IPS DF 4.7 (cell line): ENCODE results near the gene CASP1.
"Not testable (repeated sequence)": the region's sequence is repeated elsewhere in the genome, so short reads cannot be mapped to it uniquely, and the experiment has no call there.

Experiments used
- DNase-seq: peaks from one replicate; pipeline ENCODE4 v3.0.0-alpha.2; 2013; ENCODE audit warnings: low spot score; ENCODE audit errors: extremely low read depth

Gene CASP1

GRCh38 chr11:105046898-105047579 lies 12.1 kb upstream of the CASP1 start:
- no peak for DNase-seq

DNA sequence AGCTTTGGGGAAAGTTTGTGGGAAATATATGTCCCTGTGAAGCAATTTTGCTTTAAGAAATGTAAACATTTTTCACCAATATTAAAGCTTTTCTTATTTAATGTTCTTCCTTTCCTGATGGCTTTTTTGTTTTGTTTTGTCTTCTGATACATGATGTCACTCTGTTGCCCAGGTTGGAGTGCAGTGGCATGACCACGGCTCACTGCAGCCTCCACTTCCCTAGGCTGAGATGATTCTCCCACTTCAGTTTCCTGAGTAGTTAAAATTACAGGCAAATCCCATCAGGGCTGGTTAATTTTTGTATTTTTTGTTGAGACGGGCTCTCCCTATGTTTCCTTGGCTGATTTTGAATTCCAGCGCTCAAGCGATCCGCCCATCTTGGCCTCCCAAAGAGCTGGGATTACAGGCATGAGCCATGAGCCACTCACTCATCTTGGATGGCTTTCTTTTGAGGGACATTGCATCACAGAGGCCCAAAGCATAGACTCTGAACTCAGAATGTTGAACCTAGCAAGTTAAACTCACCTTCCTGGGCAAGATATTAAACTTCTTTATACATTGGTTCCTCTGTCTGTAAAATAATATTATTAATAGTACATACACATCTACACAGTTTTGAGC lies 10.8 kb upstream of the CASP1 start:
- no peak for DNase-seq

DNA sequence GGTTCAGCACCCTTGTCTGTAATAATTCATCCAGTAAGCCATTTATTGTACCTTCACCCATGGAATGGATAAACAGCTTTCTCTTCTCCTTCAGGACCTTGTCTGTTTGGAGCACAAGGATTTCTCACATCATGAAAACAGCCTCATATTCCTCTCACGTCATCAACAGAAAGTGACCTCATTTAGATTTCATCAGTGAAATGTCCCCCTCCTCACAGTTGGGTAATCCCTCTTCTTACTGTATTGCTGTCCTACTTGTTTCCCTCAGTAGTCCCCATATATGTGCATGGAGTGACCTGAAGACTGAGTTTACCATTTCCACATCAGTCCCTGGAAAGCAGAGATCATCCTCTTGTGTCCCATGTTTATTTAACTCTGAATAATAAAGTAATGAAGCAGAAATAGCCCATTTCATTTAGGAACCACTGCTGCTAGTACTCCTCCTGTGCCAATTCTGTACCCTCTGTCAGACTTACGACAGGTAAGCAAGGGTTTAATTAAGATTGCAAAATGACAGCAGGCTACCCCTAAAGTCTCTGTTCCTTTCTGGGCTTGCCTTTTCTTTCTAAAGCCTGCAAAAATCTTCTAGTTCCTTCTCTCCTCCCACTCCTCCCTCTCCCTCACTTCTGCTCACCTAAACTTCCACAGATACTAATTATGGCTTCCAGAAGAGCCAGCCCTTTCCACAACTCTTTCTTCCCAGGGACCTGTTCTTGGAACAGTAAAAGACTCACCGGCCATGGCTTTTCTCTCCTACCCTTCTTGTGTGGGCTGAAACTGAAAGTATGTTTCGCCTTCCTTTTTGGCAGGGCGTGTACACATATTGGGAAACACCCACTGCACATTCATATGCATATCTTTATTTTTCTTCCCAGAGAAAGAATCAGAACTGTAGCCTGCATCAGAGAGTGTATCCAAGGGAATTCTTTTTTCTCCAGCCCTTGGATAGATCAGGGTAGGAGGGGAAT lies 9.9 kb upstream of the CASP1 start, which contains the start of gene CARD16:
Gene CARD16 (minus strand): TSS at position 779 of the 968 bp plus-strand sequence. CDS start 38 bp downstream, at position 741.
- not testable (repeated sequence) for DNase-seq

- no peak for DNase-seq
Observed at GRCh38 chr11:105042178-105042577, 7.2 kb upstream of the CASP1 start.

GRCh38 chr11:105040703-105041102 lies 5.8 kb upstream of the CASP1 start:
- DNase-seq = no peak

- not testable (repeated sequence) for DNase-seq
Observed at GRCh38 chr11:105034388-105034787, 556 bp downstream of the CASP1 start.

GRCh38 chr11:105033781-105034180 lies 1.2 kb downstream of the CASP1 start:
- no peak for DNase-seq

GRCh38 chr11:105033343-105033742 lies 1.6 kb downstream of the CASP1 start:
- DNase-seq = no peak

GRCh38 chr11:105032495-105032894 lies 2.4 kb downstream of the CASP1 start:
- no peak for DNase-seq

- DNase-seq = no peak
Observed at GRCh38 chr11:105027678-105028077, 7.3 kb downstream of the CASP1 start.

GRCh38 chr11:105024394-105024793 lies 10.6 kb downstream of the CASP1 start:
- DNase-seq = no peak

DNA sequence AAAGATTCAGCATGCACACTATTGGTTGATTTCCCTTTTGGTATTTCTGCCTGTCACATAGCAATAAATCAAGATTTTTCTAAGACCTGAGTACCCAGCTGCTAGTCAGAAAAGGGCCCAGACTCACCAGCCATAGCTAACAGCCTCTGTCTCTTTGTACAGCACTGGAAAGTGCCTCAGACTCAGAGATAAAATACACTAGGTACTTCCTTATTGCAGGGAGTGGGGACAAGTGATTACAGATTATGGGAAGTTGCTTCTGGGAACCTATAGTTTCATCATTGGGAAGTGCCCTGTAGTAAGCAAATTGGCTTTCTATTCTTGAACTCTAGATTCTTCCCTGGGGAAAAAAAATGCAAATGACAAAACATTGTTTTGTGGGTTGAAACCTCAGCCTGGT lies 11.9 kb downstream of the CASP1 start, which contains the start of gene CASP5:
Gene CASP5 (minus strand): TSS at position 166 of the 400 bp plus-strand sequence. CDS start 32 bp downstream, at position 134.
- no peak for DNase-seq

DNA sequence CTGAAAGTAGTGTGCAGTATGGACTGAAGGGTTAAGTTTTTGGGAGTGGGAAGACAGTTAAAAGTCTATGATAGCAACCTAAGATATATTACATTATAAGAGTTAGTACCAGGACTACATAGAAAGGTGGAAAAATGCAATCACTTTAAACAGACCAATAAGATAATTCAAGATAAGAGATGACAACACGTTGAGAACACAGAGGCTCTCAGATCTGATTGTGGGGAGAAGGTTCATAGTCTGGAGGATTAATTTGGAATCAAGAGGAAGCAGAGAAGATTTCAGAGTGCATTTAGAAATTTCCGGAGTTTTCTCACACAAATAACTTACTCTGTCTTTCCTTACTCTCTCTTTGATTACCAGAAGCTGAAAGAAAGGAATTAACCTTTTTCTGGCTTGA lies 12.4 kb downstream of the CASP1 start:
- DNase-seq = no peak

- no peak for DNase-seq
Observed at GRCh38 chr11:105007463-105007862, 27.5 kb downstream of the CASP1 start.

- DNase-seq = no peak
Observed at GRCh38 chr11:105005451-105005845, 29.5 kb downstream of the CASP1 start.

DNA sequence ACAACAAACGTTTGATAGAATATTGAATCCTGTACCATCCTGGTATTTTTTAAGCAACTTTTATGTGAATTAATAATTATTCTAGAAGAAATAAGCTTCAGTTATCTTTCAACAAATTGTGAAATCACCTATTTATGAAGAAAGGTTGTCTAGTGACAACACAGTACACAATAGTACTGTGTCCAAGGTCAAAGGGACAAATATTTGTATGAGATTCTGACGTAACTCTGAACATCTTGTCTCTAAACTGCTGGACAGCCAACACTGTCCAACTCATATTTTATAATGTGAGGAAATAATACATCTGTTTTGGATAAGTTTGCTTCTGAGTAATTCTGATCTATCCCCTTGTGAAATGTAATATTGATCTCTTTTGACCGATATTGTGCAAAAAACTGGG lies 30.9 kb downstream of the CASP1 start:
- DNase-seq = no peak

GRCh38 chr11:105003151-105003550 lies 31.8 kb downstream of the CASP1 start:
- DNase-seq = no peak

- DNase-seq = no peak
Observed at GRCh38 chr11:105000797-105001196, 34.1 kb downstream of the CASP1 start.

GRCh38 chr11:105000167-105000566 lies 34.8 kb downstream of the CASP1 start:
- no peak for DNase-seq

GRCh38 chr11:104999721-105000120 lies 35.2 kb downstream of the CASP1 start:
- DNase-seq = no peak

GRCh38 chr11:104997288-104997687 lies 37.7 kb downstream of the CASP1 start:
- no peak for DNase-seq

- DNase-seq = no peak
Observed at GRCh38 chr11:104995001-104995408, 39.9 kb downstream of the CASP1 start.
